Pulmonary artery endothelial cell (primary cell): ENCODE measurements around the gene ADAMTS20. TPM values are rescaled to one million over a fixed set of nuclear protein-coding genes. Genes with fewer than 3 reads are reported as not detected.

Experiments used
- DNase-seq: peaks from one replicate; pipeline ENCODE4 v3.0.0-alpha.2; 2011; ENCODE audit warnings: low read depth, low spot score
- total RNA-seq: library from RNA; depleted of rRNA; stranded (reverse); fragments of >200 nt; gene quantifications from 2 replicates; pipeline ENCODE4 v1.2.3, GENCODE V29; 2014

Gene ADAMTS20
- total RNA-seq, 1 donor from 2014 or later: not detected

GRCh38 chr12:43317156-43317555 is 234.8 kb downstream of the ADAMTS20 start:
- DNase-seq: no peak

GRCh38 chr12:43316520-43316919 is 235.5 kb downstream of the ADAMTS20 start:
- DNase-seq: no peak

- no peak for DNase-seq
Observed at GRCh38 chr12:43315961-43316360, 236.0 kb downstream of the ADAMTS20 start.

- no peak for DNase-seq
Observed at GRCh38 chr12:43312991-43313505, 239.0 kb downstream of the ADAMTS20 start.

- no peak for DNase-seq
Observed at GRCh38 chr12:43310596-43310995, 241.4 kb downstream of the ADAMTS20 start.

GRCh38 chr12:43309959-43310358 is 242.0 kb downstream of the ADAMTS20 start:
- DNase-seq: no peak

- DNase-seq: no peak
Observed at GRCh38 chr12:43308776-43309175, 243.2 kb downstream of the ADAMTS20 start.

GRCh38 chr12:43307126-43307525 is 244.9 kb downstream of the ADAMTS20 start:
- no peak for DNase-seq

- peak; percentile 55 for DNase-seq
Observed at GRCh38 chr12:43306066-43306465, 245.9 kb downstream of the ADAMTS20 start.

GRCh38 chr12:43305065-43305464 is 246.9 kb downstream of the ADAMTS20 start:
- DNase-seq: no peak

Other genes starting within 250 kb of the ADAMTS20 start
- gene PUS7L, start 206.6 kb upstream of the ADAMTS20 start, total RNA-seq: 15.1 and 23.8 TPM in 2 replicates
- 13.1 and 19.0 TPM in 2 replicates for gene IRAK4, start 206.7 kb upstream of the ADAMTS20 start, total RNA-seq